HG03064 (cell line): ENCODE measurements around the gene CMSS1.

Source experiments
- ATAC-seq: cut with Tn5 transposase; IDR thresholded peaks from one replicate; pipeline ENCODE4 v1.9.1; 2021; ENCODE audit warnings: low read depth; ENCODE audit not compliant: unreplicated experiment

Gene CMSS1

DNA sequence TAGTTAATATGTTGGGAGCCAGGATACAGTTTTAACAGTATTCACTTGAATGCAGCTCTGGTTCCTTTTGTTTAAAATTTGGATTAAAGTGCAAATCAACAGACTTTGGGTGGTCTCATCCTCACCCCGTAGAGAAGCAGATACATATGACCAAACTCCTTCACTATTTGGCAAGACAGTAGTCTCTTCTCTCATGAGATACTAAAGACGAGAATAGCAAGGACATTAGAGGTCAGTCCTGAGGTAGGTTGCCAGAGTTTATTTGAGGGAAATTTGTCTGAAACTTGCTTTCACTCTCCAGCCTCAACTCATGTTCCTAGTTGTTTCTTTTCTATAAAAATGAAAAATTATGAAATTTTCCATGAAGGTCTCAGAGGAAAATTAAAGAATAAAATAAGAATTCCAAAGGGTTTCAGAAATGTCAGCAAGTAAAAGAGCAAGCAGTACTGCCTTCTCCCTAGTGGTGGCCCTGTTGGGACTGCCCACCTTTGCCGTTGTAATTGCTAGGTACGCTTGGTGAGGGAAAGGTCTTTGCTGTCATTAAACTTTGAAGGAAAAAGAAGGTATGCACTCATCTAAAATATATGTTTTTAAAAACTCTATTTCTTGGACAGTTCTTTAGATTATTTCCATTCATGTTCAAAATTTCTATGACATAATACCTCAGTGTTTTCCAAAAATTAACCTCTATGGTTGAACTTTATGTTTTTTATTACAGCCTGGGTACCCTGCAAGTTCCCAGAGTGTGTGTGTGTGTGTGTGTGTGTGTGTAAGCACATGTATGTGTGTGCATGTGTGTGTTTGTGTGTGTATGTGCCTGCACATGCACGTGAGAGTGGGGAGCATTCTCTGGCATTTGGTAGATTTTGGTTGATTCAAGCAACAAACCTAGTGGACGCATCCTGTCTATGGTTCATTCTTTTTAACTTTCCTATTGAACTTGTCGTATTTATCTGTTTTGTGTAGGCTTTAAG, 111.4 kb downstream of the CMSS1 start:
- no peak for ATAC-seq

DNA sequence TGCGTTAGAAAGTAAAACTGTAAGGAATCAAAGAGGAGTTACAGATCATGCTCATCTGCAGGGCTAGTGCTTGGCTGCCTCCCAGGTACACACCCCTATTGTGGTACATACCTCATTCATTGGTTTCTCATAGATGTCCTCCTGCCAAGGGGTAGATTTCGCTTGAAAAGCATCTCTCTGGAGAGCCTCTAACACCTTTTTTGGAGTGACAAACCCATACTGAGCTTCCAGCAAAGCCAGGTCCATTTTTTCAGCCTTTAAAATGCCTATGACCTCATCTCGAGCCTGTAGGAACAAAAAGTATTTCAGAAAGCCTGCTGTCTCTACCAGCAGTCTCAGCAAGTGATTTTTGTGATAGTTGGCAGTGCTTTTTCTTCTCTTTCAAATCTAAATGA, 112.1 kb downstream of the CMSS1 start:
- ATAC-seq = no peak

DNA sequence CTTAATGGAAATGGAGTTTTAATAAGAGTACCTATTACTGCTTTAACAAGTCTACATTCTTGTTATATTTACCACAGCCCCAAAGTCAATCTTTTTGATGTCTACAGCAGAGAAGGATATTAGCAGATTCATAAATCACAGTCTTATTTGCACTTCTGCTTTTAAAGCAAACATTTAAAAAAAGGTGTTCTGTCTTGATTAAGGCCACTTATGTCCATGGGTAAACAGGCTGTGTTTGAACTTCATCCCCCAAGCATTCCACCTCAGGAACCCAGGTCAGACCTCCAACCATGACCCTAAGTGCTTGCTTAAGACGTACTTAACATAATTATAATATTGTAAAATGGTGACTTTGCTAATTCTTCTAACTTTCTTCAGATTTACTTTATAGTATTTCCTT, 113.4 kb downstream of the CMSS1 start:
- ATAC-seq = no peak

DNA sequence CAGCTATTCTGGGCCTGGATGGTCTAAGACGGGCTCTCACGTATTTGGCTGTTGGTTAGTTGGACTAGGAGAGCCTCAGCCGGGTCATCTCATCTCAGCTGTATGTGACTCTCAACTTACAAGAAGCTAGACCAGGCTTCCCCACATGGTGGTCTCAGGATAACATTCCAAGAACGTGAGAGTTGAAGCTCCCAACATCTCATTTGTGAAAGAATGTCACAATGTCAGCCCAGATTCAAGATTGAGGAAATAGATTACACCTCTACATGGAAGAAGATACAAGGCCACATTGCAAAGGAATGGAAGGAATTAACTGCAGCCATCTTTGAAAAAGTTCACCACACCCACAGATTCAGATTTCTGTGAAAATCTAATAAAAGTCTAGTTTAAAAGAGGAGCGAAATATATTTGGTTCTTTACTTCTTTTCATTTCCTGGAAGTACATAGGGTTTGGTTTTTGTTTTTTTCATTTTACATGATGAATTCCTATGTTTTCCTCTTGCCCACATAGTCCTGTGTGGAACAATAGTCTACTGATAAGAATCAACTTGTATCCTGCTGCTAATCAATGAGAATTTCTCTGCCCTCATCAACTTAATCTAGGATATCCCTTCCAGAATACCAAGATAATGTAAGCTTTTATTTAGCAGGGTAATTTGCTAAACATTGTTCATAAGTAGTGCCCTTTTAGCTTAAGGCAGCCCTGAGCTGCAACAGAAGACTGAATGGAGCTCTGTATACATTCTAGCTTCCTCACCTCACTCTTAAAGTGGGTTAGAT, 116.5 kb downstream of the CMSS1 start:
- no peak for ATAC-seq

DNA sequence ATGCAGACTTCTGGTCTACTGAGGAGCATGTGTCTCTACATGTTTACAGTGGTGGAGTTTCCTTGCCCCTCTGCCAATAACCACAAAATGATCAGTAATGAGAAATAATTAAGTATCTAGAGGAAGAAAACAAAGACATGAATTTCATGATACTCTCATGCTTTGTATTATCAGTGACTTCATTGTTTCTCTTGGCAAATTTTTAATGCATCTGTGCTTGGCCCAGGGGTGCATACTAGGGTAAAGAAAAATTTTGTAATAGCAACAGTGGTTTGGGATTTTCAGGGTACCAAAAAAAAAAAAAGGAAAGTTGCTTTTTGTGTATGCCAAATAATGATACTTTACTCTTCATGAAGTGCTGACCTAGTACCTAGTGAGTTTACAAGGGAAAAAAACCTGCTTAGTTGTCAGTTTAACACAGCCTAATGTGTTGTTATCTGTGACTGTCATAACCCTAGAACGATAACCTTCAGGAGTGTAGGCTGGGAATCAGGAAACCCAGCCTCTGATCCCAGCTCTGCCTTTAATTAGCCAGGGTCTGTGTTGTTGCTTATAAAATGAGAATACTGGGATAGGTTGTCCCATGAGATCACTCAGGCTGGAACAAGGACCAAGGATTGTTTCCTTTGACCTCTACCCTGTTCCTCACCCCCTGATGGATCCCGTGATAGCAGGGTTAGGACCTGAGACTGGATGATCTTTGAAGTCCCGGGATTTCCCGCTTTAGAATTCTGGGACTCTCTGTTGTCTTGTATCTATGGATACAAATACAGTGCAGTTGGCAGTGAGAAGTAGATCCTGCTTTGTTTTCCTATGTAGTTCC, 117.5 kb downstream of the CMSS1 start:
- ATAC-seq = no peak

DNA sequence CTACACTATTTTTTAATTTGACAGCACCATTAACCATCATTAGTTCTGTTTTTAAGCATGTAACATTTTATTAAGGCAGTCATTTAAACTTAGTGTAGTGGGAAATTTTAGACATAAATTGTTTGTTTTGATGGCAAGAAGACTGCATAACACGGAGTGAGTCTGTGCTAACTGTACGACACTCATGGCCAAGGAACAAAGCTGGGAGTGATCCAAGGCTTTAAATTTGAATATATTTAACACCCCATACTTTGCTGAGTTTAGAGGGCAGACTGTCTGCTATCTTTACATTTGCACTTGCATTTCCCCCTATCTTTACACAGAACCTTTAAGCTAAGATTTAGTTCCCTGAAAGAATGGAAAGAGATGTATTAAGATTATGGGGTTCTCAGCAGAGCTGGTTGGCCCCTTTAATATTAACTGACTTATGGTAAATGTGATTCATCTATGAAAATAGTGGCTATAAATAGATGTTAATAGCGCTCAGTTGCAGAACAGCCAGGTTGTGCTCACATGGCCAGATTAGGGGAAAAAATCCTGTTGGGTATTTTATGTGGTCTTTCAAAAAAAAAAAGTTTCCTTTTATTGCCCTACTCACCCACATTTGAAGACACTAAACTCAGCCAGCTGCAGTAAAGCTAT, 120.7 kb downstream of the CMSS1 start:
- no peak for ATAC-seq

DNA sequence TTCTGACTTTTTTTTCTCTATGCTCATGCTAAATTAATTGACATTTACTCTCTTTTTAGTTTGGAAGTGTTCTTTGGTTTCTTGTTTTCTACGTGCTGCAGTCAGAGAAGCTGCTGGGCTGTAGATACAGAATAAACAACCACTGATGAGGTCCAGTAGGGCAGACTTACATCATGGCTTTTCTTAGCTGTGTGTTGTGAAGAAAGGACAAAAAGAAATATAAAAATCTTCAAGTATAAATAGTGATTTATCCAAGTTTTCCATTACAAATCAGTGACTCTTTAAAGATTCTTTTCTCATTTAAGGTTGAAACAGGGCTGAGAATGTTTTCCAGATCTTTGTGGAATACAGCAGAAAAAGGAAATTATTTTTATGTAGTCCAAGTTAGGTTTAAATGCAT, 122.2 kb downstream of the CMSS1 start:
- no peak for ATAC-seq

DNA sequence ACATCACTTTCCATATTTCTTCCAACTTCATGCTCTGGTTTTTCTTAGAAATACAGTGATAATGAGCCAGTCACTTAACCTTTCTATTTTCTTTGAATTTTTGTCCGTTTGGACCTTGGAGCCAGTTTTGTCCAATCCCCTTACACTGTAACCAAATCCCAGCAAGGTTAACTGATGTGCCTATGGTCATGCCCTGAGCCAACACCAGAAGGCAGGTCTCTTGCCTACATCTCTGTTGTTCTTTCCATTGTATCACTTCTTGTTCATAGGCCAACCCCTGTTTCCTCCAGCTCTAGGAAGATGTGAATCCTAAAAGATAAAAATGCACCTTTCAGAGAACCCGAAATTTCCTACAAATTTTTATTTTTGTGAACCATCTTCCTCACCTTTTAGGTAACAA, 122.7 kb downstream of the CMSS1 start:
- ATAC-seq = no peak

DNA sequence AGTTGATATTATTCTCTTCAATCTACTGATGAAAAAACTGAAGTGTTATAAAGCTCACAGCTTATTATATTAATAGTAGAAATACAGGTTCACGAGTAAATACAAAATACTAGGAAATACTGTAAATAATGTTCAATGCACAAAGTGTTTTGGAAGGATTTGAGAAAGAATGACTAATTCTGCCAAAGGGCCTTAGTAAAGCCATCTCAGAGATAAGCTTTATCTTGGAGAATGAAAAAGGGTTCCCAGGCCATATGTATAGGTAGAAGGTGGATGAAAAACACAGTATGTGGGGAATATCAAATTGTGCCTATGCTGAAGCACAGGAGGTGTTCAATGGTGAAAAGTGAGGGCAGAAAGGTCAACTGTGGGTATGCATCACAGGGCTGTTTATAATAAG, 123.5 kb downstream of the CMSS1 start:
- ATAC-seq = no peak

DNA sequence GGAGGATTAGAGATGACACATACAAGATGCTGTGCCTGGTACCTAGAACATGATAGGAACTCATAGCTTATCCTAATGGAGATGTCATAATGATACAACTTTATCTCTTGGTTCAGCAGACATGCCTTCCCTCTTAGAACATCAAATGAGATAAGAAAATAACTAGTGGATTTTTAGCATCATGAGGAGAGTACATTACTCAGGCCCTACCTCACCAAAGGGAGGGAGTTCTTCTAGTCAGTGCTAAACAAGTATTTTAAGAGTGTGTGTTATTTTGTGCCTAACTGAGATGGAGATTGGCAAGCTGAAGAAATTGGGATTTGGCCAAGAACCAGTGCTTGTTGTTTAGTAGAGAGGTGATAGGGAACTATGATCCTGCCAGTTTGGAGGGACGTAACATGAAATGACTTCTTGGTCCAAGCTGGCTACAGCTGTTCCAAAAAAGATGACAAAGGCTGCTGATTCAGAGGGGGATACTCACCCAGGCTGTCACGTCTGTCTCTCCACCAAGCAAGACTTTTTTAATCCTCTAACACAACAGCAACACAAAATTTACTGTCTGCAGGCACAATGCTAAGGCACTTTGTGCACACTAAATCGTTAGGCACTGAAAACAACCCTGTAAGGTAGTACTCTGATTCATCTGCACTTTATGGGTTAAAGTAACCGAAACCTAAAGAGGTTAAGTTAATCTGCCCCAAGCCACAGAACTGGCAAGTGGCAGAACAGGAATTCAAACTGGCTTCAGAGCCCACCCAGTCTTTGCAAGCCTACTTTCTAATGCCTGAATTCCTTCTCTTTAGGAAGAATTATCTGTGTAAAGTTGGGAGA, 126.5 kb downstream of the CMSS1 start:
- ATAC-seq = no peak

DNA sequence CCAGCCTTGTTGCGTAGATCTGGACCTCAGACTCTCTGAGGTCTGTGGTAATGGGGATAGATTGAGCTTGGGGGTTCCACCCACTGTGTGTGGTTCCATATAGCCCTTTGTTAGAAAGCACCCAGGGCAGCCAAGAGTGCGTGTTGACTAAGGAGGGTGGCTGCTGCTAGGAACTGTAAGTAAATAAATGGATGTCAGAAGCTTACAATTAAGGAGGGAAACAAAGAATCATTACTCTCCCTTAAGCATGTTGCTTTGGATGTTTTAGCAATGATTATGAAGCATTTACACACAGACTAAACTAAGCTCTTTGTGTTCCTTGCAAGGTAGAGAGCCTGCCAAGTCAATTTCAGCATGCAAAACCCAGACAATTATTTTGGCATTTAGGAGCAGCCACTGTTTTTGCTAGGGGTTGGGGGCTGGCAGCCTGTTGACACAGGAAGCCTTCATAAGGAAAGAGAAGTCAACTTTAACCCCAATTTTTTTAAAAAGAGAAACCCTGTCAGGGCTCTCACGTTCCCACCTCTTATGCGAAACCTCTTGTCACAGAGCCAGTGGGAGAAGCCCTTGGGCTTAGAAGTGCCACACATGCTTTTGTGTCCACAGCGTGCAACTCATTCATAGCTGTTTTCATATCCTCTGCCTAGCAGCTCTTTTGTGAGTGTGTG, 127.8 kb downstream of the CMSS1 start:
- ATAC-seq = no peak

DNA sequence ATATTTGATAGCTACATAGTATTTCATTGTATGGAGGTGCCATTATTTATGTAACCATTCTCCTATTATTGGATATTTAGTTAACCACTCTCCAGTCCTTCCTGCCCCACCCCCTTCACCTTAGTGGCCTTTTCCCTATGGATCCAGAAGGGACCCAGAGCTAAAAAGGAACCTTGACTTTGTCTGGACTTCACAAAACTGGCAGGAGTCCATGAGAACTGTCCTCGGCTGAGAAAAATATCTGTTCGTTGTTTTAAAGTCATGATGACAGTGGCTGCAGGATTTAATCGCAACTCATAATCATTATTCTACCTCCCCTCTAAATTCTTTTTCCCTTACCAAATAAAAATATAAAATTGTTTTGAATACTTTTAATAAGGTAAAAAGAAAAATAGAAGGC, 129.7 kb downstream of the CMSS1 start:
- no peak for ATAC-seq

DNA sequence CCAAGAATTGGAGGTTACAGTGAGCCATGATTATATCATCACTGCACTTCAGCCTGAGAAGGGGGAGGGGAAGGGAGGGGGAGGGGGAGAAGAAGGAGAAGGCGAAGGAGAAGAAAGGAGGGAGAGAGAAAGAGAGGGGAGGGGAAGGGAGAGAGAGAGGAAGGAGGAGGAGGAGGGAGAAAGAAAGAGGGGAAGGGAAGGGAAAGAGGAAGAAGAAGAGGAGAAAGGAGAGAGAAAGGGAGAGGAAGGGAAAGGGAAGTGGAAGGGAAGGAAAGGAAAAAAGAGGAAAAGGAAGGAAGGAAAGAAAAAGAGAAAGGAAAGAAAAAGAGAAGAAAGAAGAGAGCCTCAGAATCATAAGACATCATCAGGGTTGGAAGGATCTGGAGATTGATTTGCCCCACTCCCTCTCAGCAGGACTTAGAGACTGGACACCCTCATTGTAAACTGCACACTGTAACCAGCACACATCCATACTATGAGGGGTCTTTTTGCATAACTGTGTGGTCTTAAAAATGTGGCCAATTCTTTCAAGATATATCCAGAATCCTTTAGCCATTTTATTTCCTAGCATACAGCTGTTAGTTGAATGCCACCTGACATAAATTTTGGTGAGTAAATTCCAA, 130.9 kb downstream of the CMSS1 start:
- no peak for ATAC-seq

DNA sequence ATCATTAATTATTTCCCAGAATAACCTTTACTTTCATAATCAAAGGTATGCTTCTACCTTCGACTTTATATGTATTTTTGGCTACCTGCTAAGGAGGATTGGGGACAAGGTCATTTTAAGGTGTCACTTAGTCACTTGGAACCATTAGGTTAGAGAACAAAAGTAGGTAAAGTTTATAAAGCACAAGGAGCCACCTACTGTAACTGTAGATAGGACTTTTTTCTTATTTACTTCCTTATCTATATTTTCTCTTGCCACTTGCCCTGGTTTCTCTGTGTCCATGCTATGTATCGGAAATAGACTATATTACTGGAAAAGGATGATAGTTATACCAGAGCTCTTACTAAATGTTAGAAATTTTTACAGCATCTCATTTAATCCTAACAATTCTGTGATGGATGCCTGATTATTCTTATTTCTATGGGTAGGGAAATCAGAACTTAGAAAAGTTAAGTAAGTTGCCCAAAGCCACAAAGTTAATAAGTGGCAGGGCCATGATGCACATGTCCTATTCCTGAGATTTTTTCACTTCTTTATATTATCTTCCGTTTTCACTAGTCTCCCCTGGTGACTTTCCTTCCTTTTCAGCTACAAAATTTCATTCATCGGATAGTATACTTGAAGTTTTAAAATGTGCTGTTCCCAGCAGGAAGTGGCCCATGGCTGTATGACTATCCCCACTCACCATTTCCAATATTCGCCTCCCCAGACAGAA, 132.5 kb downstream of the CMSS1 start:
- ATAC-seq = no peak

DNA sequence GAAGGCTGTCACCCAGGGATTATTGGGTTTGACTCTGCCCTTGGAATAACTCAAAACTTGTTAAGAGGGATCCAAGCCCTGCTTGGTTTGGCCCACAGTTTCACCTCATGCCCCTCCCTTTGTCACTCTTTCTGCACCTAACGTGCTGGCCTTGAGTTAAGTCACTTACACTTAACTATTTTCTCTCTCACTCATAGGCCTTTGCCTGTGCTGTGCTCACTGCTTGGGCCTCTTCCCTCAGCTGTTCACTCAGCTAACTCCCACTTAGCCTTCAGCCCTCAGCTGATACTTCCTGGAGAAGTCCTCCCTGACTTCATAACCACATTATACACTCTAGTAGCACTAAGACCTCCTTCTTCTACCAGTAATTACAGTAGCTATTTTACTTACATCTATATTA, 133.3 kb downstream of the CMSS1 start:
- no peak for ATAC-seq

DNA sequence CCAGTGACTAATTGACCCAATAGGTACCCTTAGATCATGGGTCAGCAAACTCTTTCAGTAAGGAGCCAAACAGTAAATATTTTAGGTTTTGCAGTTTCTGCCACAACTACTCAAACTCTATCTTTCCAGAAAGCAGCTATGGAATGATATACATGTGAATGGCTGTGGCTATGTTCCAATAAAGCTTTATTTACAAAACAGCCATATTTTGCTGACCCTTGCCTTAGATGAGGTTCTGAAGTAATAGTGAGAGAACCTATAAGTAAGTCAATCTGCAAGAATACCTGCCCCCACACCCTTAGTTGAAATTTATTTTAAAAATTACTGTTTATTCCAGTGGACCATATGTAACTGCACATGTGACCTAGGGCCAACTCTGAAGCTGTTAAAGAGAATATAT, 134.0 kb downstream of the CMSS1 start:
- no peak for ATAC-seq

DNA sequence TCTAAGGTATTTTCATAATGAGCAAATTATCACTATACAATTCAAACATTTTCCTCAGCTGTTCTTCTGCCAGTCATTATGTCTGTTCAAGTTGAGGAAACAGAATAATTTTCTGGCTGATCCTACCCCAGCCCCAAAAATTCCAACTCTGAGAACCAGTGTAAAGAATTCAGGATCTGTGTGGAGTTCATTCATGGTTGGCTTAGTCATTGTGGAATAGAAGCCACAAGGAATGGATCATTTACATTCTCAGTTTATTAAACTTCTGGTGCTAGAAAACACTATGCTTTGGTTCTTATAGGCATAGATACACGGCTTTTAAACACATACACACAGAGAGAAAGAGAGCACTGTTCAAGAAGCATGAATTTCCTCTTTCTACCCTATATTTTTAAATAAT, 134.6 kb downstream of the CMSS1 start:
- no peak for ATAC-seq

DNA sequence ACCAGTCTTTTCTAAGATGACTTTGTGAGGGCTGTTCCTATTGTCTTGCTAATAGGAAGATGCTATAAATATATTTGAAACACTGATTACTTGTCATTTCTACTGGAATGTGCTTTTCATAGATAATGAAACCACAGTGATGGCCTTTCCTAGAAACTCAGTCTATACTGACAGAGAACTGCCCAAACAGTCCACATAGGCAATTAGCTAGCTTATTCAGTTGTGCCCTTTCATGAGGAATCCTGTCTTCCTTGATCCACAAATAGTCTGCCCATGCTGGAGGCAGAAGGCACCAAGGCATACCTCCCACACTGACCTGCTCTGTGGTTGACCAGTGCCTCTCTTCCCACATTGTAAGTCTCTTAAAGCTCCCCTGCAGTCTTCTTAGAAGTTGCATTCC, 135.9 kb downstream of the CMSS1 start:
- ATAC-seq = no peak
